HAP-1 (cell line): ENCODE measurements around the gene FBXL20.
A peak's percentile ranks its signal among the peaks of the same experiment; 100 is the strongest.
"Not testable (repeated sequence)": the region's sequence is repeated elsewhere in the genome, so short reads cannot be mapped to it uniquely, and the experiment has no call there.

Experiments used
- DNase-seq, 2 experiments: peaks; one replicate each; pipeline ENCODE4 v3.0.0-alpha.2; 2016 to 2020; ENCODE audit warnings: low spot score in 2 of 2
- H3K27me3 ChIP-seq: fragments of 250-450 bp; sonication (Bioruptor Pico); 2 replicates; pipeline ENCODE4 v1.5.1; 2020; ENCODE audit warnings: low read depth, mild to moderate bottlenecking, moderate library complexity
- H3K36me3 ChIP-seq: fragments of 250-450 bp; sonication (Bioruptor Pico); replicated peaks from 2 replicates; pipeline ENCODE4 v1.5.1; 2020; ENCODE audit warnings: mild to moderate bottlenecking
- H3K4me1 ChIP-seq: fragments of 250-450 bp; sonication (Bioruptor Pico); 2 replicates; pipeline ENCODE4 v1.5.1; 2020; ENCODE audit warnings: mild to moderate bottlenecking
- H3K4me3 ChIP-seq: fragments of 250-450 bp; sonication (Bioruptor Pico); 2 replicates; pipeline ENCODE4 v1.5.1; 2020; ENCODE audit warnings: mild to moderate bottlenecking, moderate library complexity
- H3K9me3 ChIP-seq: fragments of 250-450 bp; sonication (Bioruptor Pico); 2 replicates; pipeline ENCODE4 v1.5.1; 2020; ENCODE audit warnings: mild to moderate bottlenecking, moderate library complexity
- in situ Hi-C: fragments of 300-500 bp; cut with MboI; formaldehyde crosslinking; loops from 3 replicates; pipeline ENCODE4 v1.14.3; 2020; ENCODE audit warnings: low sequenced_read_pairs, inconsistent platforms, mixed read lengths

The FBXL20 gene

DNA sequence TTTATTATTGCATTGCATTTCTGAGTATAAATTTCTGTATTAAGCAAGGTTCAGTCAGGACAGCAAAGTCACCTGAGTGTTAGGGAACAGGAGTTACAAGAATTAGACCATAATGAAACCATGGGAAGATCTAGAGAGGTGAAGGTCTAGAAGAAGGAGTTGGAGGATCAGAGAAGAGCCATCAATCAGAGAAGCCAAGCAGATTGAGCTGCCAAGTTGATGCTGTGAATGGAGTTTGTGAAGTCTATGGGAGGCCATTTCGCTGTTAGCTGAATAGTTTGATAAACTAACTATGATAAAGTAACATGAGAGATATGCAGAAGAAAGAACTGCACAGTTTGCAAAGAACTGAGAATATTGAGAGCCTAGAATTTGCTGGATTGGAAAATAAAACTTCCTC lies 40.4 kb downstream of the FBXL20 start:
- in situ Hi-C loops, result no loop called here
- Histone ChIP-seq H3K4me1 (peaks cover 17% of the 10 kb centered on the region), H3K36me3 (no peaks in the 10 kb centered on the region; the same call in 1 of the 2 replicates), H3K9me3 (no peaks in the 10 kb centered on the region), H3K27me3 (no peaks in the 10 kb centered on the region), H3K4me3 (no peak overlapping the region)
- no peak for DNase-seq

DNA sequence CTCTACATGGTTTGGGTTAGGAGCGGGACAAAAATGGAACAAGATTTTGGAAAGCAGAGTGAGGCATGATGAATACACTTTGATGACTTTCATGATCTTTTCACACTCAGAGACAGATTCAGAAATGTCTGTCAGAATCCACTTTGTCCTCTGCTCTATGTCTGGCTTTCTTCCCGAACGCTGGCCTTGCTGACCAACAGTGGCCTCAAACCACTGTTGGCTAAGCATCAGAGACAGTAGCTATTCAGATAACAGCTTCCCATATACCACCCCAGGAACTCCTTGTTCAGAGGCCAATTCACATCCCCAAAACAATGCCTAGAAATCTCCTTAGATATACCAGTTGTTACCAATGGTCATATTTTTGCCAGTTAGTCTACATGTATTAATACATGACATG lies 40.9 kb downstream of the FBXL20 start:
- peaks cover 17% of the 10 kb centered on the region for H3K4me1 ChIP-seq
- no peaks in the 10 kb centered on the region for H3K27me3 ChIP-seq
- no peak for DNase-seq
- no peak overlapping the region for H3K4me3 ChIP-seq
- H3K9me3 ChIP-seq, result no peaks in the 10 kb centered on the region
- in situ Hi-C loops, result no loop called here
- no peaks in the 10 kb centered on the region; the same call in 1 of the 2 replicates for H3K36me3 ChIP-seq

DNA sequence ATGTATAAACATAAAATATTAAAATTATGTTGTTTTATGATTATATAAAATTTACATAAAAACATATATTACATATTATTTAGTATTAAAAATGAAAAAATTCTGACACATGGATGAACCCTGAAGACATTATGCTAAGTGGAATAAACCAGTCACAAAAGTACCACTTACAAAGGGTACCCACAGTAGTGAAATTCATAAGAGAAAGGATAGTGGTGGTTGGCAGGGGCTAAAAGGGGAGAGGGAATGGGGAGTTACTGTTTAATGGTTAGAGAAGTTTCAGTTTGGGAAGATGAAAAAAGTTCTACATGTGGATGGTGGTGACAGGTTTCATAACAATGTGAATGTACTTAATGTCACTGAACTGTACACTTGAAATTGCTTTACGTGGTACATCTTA lies 41.4 kb downstream of the FBXL20 start:
- H3K27me3 ChIP-seq, result no peaks in the 10 kb centered on the region
- DNase-seq, result no peak
- H3K4me1 ChIP-seq, result peaks cover 17% of the 10 kb centered on the region
- no peaks in the 10 kb centered on the region; the same call in 1 of the 2 replicates for H3K36me3 ChIP-seq
- in situ Hi-C loops, result no loop called here
- H3K9me3 ChIP-seq, result no peaks in the 10 kb centered on the region
- no peak overlapping the region for H3K4me3 ChIP-seq

DNA sequence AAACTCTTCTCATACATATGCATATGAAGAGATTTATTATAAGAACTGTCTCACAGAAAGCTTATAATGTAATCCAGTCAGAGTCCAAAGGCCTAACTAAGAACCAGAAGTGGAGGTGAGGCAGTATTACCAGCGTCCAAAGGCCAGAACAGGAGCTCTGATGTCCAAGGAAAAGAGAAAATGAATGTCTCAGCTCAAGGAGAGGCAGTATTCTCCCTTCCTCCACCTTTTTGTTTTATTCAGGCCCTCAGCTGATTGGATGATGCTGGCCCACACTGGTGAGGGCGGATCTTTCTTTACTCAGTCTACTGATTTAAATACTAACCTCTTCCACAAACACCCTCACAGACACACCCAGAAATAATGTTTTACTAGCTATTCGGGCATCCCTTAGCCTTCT lies 43.4 kb downstream of the FBXL20 start:
- Histone ChIP-seq H3K4me1 (peaks cover 17% of the 10 kb centered on the region), H3K36me3 (no peaks in the 10 kb centered on the region; the same call in 1 of the 2 replicates), H3K4me3 (no peak overlapping the region), H3K9me3 (no peaks in the 10 kb centered on the region), H3K27me3 (no peaks in the 10 kb centered on the region)
- no peak for DNase-seq
- in situ Hi-C loops, result no loop called here

DNA sequence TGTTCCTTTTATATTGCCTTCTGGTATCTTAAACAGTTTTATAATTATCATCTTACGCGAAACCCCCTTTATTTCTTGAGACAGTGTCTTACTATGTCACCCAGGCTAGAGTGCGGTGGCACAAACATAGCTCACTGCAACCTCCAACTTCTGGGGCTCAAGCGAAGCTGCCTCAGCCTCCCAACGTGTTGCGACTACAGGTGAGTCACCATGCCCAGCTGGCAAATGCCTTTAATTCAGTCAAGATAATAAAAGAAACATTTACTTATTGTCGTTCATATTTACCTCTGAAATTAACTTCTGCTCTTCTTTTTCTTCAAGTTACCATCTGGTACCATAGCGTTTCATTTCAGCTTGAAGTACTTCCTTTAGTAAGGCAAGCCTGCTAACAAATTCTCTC lies 43.9 kb downstream of the FBXL20 start:
- Histone ChIP-seq H3K4me3 (no peak overlapping the region), H3K9me3 (no peaks in the 10 kb centered on the region), H3K36me3 (no peaks in the 10 kb centered on the region; the same call in 1 of the 2 replicates), H3K4me1 (peaks cover 17% of the 10 kb centered on the region), H3K27me3 (no peaks in the 10 kb centered on the region)
- DNase-seq, result no peak
- in situ Hi-C loops, result no loop called here

DNA sequence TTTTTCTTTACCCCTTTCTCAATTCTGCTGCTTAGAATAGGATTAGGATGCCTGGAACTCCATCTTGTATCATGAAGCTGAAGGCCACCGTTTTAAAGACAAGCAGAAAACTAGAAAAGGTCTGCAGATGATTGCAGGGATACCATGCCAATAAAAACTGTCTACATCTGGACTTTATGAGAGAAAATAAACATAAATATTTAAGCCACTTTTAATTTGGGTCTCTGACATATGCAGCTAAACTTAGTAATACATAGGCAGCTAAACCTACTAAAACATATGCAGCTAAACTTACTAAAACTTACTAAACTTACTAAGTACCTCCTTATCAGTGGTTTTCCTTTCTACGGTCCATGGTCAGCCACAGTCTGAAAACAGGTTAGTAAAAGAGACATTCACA lies 48.4 kb downstream of the FBXL20 start:
- no peak for DNase-seq
- Histone ChIP-seq H3K4me3 (no peak overlapping the region), H3K27me3 (no peaks in the 10 kb centered on the region), H3K9me3 (no peaks in the 10 kb centered on the region), H3K4me1 (peaks cover 5% of the 10 kb centered on the region), H3K36me3 (no peaks in the 10 kb centered on the region; the same call in 1 of the 2 replicates)
- in situ Hi-C loops, result no loop called here

DNA sequence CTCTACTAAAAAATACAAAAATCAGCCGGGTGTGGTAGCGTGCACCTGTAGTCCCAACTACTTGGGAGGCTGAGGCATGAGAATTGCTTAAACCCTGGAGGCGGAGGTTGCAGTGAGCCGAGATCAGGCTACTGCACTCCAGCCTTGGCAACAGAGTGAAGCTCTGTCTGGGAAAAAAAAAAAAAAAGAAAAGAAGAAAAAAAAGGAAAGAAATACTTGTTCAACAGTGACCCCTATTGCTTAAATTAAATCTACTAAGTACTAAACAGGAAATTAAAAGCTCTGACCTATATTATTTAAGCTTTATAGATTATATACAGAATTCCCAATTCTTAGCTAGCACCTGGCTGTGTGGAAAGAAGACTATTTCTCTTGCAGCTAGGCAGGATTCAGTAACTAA lies 48.9 kb downstream of the FBXL20 start:
- in situ Hi-C loops, result no loop called here
- Histone ChIP-seq H3K36me3 (no peaks in the 10 kb centered on the region), H3K27me3 (no peaks in the 10 kb centered on the region), H3K9me3 (no peaks in the 10 kb centered on the region), H3K4me3 (no peak overlapping the region), H3K4me1 (peaks cover under 1% of the 10 kb centered on the region)
- no peak for DNase-seq

DNA sequence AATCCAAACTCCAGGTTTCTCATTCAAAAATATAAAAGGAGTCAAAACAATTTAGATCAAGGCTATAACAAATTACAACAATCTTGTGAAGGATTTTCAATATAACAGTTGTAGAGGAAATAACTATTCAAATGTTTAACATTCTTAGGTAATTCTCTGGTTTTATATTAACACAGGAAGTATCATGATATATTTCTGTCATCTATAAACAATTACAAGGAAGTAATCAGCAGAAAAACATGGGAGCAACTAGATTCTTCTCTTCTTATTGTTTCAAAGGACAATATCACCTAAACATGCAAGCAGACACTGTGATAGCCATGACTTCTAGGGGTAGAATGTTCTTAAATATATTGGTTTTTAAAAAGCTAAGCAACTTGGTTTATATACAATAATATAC lies 49.9 kb downstream of the FBXL20 start:
- DNase-seq, result no peak
- in situ Hi-C loops, result no loop called here
- H3K27me3 ChIP-seq, result no peaks in the 10 kb centered on the region
- no peak overlapping the region for H3K4me3 ChIP-seq
- H3K9me3 ChIP-seq, result no peaks in the 10 kb centered on the region
- H3K4me1 ChIP-seq, result no peaks in the 10 kb centered on the region
- H3K36me3 ChIP-seq, result no peaks in the 10 kb centered on the region

DNA sequence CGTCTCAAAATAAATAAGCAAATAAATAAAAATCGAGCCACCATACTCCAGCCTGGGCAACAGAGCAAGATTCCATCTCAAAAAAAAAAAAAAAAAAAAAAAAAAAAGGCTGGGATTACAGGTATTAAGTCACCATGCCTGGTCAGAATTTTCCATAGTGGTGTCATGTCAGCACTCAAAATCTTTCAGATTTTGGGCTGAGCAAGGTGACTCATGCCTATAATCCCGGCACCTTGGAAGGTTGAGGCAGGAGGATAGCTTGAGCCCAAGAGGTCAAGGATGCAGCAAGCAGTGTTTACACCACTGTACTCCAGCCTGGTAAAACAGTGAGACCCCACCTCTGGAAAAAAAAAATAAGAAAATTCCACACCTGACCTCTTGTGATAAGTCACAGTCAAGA lies 52.2 kb downstream of the FBXL20 start:
- H3K9me3 ChIP-seq, result no peaks in the 10 kb centered on the region
- H3K4me3 ChIP-seq, result no peak overlapping the region
- DNase-seq, result no peak
- no peaks in the 10 kb centered on the region for H3K36me3 ChIP-seq
- no peaks in the 10 kb centered on the region for H3K27me3 ChIP-seq
- peaks cover 4% of the 10 kb centered on the region for H3K4me1 ChIP-seq
- in situ Hi-C loops, result no loop called here

DNA sequence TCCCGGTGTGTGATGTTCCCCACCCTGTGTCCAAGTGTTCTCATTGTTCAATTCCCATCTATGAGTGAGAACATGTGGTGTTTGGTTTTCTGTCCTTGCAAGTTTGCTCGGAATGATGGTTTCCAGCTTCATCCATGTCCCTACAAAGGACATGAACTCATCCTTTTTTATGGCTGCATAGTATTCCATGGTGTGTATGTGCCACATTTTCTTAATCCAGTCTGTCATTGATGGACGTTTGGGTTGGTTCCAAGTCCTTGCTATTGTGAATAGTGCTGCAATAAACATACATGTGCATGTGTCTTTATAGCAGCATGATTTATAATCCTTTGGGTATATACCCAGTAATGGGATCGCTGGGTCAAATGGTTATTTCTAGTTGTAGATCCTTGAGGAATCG lies 54.6 kb downstream of the FBXL20 start:
- not testable (repeated sequence) for DNase-seq

DNA sequence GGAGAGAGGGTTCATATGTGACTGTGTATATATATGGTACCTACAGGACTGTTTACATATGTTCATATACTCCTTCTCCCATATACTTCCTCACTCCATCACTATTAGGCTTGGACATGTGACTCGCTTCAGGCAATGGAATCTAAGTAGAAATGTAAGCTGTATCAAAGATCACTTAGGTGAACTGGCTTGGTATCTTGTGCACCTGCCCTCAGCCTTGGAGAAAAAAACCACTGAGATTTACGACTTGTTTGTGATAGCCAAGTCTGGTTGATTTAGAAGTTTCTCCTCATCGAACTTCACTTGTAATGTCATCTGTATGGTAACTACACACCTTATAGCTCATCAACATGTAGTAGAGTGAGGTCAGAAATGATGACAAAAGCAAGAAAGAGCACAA lies 59.9 kb downstream of the FBXL20 start:
- Histone ChIP-seq H3K4me1 (peaks cover 4% of the 10 kb centered on the region), H3K4me3 (no peak overlapping the region), H3K27me3 (no peaks in the 10 kb centered on the region), H3K9me3 (no peaks in the 10 kb centered on the region; the same call in 1 of the 2 replicates), H3K36me3 (no peaks in the 10 kb centered on the region)
- no peak for DNase-seq
- in situ Hi-C loops, result no loop called here

More for the DNA sequence above, 54.6 kb downstream of the FBXL20 start:
- H3K27me3 ChIP-seq, H3K4me3 ChIP-seq, H3K9me3 ChIP-seq, in situ Hi-C loops, H3K36me3 ChIP-seq, H3K4me1 ChIP-seq: not testable (repeated sequence)

DNA sequence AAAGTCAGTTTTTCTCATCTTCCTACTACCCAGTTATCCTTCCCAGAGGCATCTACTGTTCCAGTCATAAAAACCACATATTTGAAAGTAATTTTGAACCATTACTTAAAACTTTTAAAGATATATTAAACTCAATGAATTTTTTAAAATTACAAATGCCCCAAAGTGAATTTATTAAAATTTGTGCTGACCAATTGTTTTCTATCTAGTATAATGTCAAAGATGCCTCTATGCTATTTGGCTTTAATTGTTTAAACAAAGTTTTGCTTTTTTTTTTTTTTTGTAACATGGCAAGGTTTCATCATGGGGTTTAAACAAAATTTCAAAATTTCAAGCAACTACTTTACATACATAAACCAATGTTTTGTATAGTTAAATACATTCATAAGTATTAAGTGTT lies 60.7 kb downstream of the FBXL20 start:
- no peaks in the 10 kb centered on the region for H3K27me3 ChIP-seq
- no peak overlapping the region for H3K4me3 ChIP-seq
- in situ Hi-C loops, result no loop called here
- no peak for DNase-seq
- no peaks in the 10 kb centered on the region for H3K36me3 ChIP-seq
- H3K4me1 ChIP-seq, result peaks cover 11% of the 10 kb centered on the region
- no peaks in the 10 kb centered on the region; the same call in 1 of the 2 replicates for H3K9me3 ChIP-seq

DNA sequence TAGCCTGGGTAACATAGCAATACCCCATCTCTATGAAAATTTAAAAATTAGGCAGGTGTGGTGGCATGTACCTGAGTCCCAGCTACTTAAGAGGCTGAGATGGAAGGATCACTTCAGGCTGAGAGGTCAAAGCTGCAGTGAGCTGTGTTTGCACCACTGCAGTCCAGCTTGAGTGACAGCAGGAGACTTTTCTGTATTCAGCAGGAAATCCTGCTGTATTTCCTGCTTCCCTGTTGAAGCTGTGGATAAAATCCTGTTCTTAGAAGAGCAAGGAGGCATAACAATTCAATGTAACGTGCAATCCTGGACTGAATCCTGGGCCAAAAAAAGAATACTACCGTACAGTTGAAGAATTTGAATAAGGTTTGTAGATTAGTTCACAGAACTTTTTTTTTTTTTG lies 62.2 kb downstream of the FBXL20 start:
- in situ Hi-C loops, result no loop called here
- H3K4me3 ChIP-seq, result no peak overlapping the region

DNA sequence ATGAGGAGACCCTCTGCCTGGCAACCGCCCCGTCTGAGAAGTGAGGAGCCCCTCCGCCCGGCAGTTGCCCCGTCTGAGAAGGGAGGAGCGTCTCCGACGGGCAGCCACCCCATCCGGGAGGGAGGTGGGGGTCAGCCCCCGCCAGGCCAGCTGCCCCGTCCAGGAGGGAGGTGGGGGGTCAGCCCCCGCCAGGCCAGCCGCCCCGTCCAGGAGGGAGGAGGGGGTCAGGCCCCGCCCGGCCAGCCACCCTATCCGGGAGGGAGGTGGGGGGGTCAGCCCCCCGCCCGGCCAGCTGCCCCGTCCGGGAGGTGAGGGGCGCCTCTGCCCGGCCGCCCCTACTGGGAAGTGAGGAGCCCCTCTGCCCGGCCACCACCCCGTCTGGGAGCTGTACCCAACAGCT lies 63.8 kb downstream of the FBXL20 start:
- in situ Hi-C loops, H3K36me3 ChIP-seq, H3K9me3 ChIP-seq, H3K27me3 ChIP-seq, H3K4me3 ChIP-seq, DNase-seq: not testable (repeated sequence)
- peaks cover 19% of the 10 kb centered on the region for H3K4me1 ChIP-seq

More for the DNA sequence above, 62.2 kb downstream of the FBXL20 start:
- Histone ChIP-seq H3K4me1 (peaks cover 19% of the 10 kb centered on the region), H3K27me3 (no peaks in the 10 kb centered on the region), H3K36me3 (no peaks in the 10 kb centered on the region), H3K9me3 (no peaks in the 10 kb centered on the region; the same call in 1 of the 2 replicates)
- DNase-seq, result no peak

DNA sequence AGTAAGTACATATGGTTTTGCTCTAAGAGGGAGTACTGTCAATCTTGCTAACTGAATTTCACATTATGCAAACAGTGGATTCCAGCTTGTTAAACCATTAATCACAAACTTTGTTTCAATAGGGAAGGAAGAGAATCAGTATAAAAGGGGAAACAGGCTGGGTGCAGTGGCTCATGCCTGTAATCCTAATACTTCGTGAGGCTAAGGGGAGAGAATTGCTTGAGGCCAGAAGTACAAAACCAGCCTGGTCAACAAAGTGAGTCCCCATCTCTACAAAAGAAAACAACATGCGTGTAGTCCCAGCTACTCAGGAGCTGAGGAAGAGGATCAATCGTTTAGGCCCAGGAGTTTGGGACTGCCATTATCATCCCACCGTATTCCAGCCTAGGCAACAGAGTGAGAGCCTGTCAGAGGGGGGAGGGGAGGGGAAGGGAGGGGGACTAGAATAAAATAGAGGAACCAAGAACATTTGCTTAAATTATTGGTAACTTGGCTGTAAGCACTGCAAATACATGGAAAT lies 65.7 kb downstream of the FBXL20 start:
- in situ Hi-C loops, result no loop called here
- Histone ChIP-seq H3K27me3 (no peaks in the 10 kb centered on the region), H3K4me1 (peaks cover 19% of the 10 kb centered on the region), H3K36me3 (no peaks in the 10 kb centered on the region), H3K4me3 (no peak overlapping the region), H3K9me3 (no peaks in the 10 kb centered on the region; the same call in 1 of the 2 replicates)
- DNase-seq, result peak; percentile 15 to 34
